C4-2B (cell line): Measurements from ENCODE around the gene BIRC6.

ENCODE experiments used
- ZFX ChIP-seq: fragments of 450-650 bp; IDR thresholded peaks from 2 replicates; pipeline ENCODE4 v1.6.1; 2017
- TF ChIP-seq, protein P1 (sequence below): fragments of 450-650 bp; conservative IDR thresholded peaks from 2 replicates; pipeline ENCODE4 v1.5.1; 2017; ENCODE audit warnings: mild to moderate bottlenecking

GRCh38 chr2:32506446-32506845, 149.6 kb downstream of the BIRC6 start:
- TF ChIP-seq, protein P1, sequence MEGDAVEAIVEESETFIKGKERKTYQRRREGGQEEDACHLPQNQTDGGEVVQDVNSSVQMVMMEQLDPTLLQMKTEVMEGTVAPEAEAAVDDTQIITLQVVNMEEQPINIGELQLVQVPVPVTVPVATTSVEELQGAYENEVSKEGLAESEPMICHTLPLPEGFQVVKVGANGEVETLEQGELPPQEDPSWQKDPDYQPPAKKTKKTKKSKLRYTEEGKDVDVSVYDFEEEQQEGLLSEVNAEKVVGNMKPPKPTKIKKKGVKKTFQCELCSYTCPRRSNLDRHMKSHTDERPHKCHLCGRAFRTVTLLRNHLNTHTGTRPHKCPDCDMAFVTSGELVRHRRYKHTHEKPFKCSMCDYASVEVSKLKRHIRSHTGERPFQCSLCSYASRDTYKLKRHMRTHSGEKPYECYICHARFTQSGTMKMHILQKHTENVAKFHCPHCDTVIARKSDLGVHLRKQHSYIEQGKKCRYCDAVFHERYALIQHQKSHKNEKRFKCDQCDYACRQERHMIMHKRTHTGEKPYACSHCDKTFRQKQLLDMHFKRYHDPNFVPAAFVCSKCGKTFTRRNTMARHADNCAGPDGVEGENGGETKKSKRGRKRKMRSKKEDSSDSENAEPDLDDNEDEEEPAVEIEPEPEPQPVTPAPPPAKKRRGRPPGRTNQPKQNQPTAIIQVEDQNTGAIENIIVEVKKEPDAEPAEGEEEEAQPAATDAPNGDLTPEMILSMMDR: no peak
- no peak for TF ChIP-seq ZFX
